Suppressor macrophage (primary cell): ENCODE measurements around the gene ERVH48-1.
"Not testable (repeated sequence)": the region's sequence is repeated elsewhere in the genome, so short reads cannot be mapped to it uniquely, and the experiment has no call there.

ENCODE experiments used
- DNase-seq, 4 experiments: peaks; one replicate each; pipeline ENCODE4 v3.0.0-alpha.2; 2020 to 2022

ERVH48-1 gene

GRCh38 chr21:42938606-42938995, 13.2 kb upstream of the ERVH48-1 start:
- not testable (repeated sequence) for DNase-seq

- DNase-seq, result no peak
Observed at GRCh38 chr21:42937960-42938605, 12.7 kb upstream of the ERVH48-1 start.

GRCh38 chr21:42937034-42937940, 11.9 kb upstream of the ERVH48-1 start:
- DNase-seq, result not testable (repeated sequence)

- not testable (repeated sequence) for DNase-seq
Observed at GRCh38 chr21:42936360-42936759, 10.9 kb upstream of the ERVH48-1 start.

GRCh38 chr21:42933973-42934372, 8.5 kb upstream of the ERVH48-1 start:
- not testable (repeated sequence) for DNase-seq

- not testable (repeated sequence) for DNase-seq
Observed at GRCh38 chr21:42933137-42933970, 7.9 kb upstream of the ERVH48-1 start.

GRCh38 chr21:42932378-42933136, 7.1 kb upstream of the ERVH48-1 start:
- not testable (repeated sequence) for DNase-seq

GRCh38 chr21:42931560-42932235, 6.3 kb upstream of the ERVH48-1 start:
- no peak for DNase-seq

- DNase-seq, result no peak
Observed at GRCh38 chr21:42929969-42930368, 4.5 kb upstream of the ERVH48-1 start.

GRCh38 chr21:42927474-42928200, 2.2 kb upstream of the ERVH48-1 start:
- not testable (repeated sequence) for DNase-seq

- DNase-seq, result no peak
Observed at GRCh38 chr21:42924433-42924751, 1.0 kb downstream of the ERVH48-1 start.

- peak; percentile 85 to 90 (median 90) for DNase-seq
Observed at GRCh38 chr21:42923553-42924432, 1.6 kb downstream of the ERVH48-1 start.

GRCh38 chr21:42922918-42923317, 2.5 kb downstream of the ERVH48-1 start:
- no peak for DNase-seq

GRCh38 chr21:42921927-42922326, 3.5 kb downstream of the ERVH48-1 start:
- DNase-seq, result no peak

GRCh38 chr21:42918291-42918690, 7.1 kb downstream of the ERVH48-1 start:
- no peak for DNase-seq

GRCh38 chr21:42913476-42913875, 12.0 kb downstream of the ERVH48-1 start:
- DNase-seq, result no peak

- DNase-seq, result not testable (repeated sequence)
Observed at GRCh38 chr21:42911920-42912319, 13.5 kb downstream of the ERVH48-1 start.

GRCh38 chr21:42908484-42908883, 16.9 kb downstream of the ERVH48-1 start:
- DNase-seq, result not testable (repeated sequence)

- DNase-seq, result no peak
Observed at GRCh38 chr21:42906233-42906632, 19.2 kb downstream of the ERVH48-1 start.

- DNase-seq, result no peak
Observed at GRCh38 chr21:42905195-42905594, 20.2 kb downstream of the ERVH48-1 start.
